Testis (tissue), 2 donors: ENCODE results near the gene CPNE4.

Experiments used
- CTCF ChIP-seq, 3 experiments: fragments of 450-650 bp in 2 of 3; fragments of 200-600 bp in 1 of 3; sonication (generic) in 1 of 3; IDR thresholded peaks; one replicate each; pipeline ENCODE4 v1.5.1; 2016 to 2019; ENCODE audit warnings: antibody characterized with exemption in 3 of 3, mild to moderate bottlenecking in 2 of 3, moderate library complexity in 1 of 3
- POLR2A ChIP-seq: fragments of 450-650 bp; IDR thresholded peaks from one replicate; pipeline ENCODE4 v1.6.1; 2017; ENCODE audit warnings: antibody characterized with exemption, mild to moderate bottlenecking, moderate library complexity

GRCh38 chr3:131540143-131540542 is 494.7 kb downstream of the CPNE4 start:
- no peak for TF ChIP-seq CTCF (IDR thresholded peaks at IDR 0.05)
- TF ChIP-seq POLR2A: no peak
